Activated CD4-positive, CD25-positive, alpha-beta regulatory T cell treated with anti-CD3 and anti-CD28 coated beads, Interleukin-2, amount 50 U/mL, for 24 hours (primary cell): ENCODE data around the gene C16orf92.
A peak's percentile ranks its signal among the peaks of the same experiment; 100 is the strongest.
"Not testable (repeated sequence)": the region's sequence is repeated elsewhere in the genome, so short reads cannot be mapped to it uniquely, and the experiment has no call there.

ENCODE experiments used
- ATAC-seq, 2 donors: fragments of 150-1000 bp; cut with Tn5 transposase; one replicate each; pipeline ENCODE4 v1.10.0; 2021; ENCODE audit warnings: mild to moderate bottlenecking in 1 of 2, moderate library complexity in 1 of 2

C16orf92 gene

GRCh38 chr16:30027588-30028437, 4.8 kb downstream of the C16orf92 start:
- ATAC-seq = no peak

- no peak for ATAC-seq
Observed at GRCh38 chr16:30028438-30029076, 5.6 kb downstream of the C16orf92 start.

- ATAC-seq = no peak
Observed at GRCh38 chr16:30030011-30030685, 7.2 kb downstream of the C16orf92 start.

GRCh38 chr16:30030841-30031413, 7.9 kb downstream of the C16orf92 start, which contains the start of gene TLCD3B:
TLCD3B (minus strand) TSS chr16:30031271; CDS start chr16:30030527, 744 bp downstream.
- ATAC-seq = no peak

GRCh38 chr16:30031477-30031918, 8.5 kb downstream of the C16orf92 start:
- no peak for ATAC-seq

- ATAC-seq = peak; percentile 45 to 48
Observed at GRCh38 chr16:30032083-30032819, 9.3 kb downstream of the C16orf92 start.

GRCh38 chr16:30033270-30033669, 10.3 kb downstream of the C16orf92 start:
- peak; percentile 40 to 61 for ATAC-seq

- no peak for ATAC-seq
Observed at GRCh38 chr16:30040221-30040620, 17.2 kb downstream of the C16orf92 start.

DNA sequence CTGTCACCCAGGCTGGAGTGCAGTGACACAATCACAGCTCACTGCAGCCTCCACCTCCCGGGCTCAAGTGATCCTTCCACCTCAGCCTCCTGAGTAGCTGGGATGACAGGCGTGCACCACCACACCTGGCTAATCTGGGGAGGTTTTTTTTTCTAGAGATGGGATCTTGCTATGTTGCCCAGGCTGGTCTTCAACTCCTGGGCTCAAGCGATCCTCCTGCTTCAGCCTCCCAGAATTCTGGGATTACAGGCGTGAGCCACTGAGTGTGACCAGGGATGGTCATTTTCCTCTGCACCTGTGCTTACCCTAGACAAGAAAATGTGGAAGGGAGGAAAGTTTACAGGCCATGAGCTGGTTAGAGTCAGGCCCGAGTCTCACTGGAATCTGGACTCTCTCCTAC, 17.7 kb downstream of the C16orf92 start:
- not testable (repeated sequence) for ATAC-seq

DNA sequence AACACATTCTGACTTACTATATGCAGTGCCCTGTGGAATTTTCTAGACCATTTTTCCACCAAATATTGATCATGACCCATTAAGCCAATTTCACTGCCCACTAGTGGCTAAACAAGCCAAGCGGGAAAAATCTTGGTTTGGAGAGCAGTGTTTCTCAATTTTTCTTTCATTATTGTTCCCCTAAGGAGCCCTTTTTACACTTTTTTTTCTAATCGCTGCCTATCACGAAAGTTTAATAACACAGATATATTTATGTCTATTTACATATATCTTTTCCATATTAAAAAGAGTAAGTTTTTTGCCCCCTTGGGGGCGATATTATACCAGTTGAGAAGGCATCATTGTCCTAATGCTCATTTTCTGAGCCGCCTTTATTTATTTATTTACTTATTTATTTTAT, 18.8 kb downstream of the C16orf92 start:
- no peak for ATAC-seq

DNA sequence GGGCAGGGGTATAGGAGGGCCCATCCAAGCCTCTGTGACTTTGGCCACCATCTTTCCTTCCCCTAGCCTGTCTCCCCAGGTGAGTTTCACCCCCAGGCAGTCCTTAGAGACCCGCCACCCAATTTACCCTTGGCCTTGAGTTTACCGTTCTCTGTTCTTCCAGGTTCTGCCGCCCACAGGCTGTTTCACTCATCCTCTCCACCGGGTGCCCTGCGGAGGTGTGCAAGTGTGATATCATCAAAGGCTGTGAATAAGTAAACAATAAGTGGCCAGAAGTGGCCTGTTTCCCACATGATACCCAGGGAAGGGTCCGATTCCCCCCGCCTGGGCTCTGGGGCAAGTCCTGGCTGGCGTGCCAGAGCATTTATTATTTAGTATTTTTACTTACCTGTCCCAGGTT, 23.2 kb downstream of the C16orf92 start:
- ATAC-seq = no peak

- ATAC-seq = no peak
Observed at GRCh38 chr16:30046588-30046987, 23.6 kb downstream of the C16orf92 start.

GRCh38 chr16:30049871-30050270, 26.9 kb downstream of the C16orf92 start:
- no peak for ATAC-seq

DNA sequence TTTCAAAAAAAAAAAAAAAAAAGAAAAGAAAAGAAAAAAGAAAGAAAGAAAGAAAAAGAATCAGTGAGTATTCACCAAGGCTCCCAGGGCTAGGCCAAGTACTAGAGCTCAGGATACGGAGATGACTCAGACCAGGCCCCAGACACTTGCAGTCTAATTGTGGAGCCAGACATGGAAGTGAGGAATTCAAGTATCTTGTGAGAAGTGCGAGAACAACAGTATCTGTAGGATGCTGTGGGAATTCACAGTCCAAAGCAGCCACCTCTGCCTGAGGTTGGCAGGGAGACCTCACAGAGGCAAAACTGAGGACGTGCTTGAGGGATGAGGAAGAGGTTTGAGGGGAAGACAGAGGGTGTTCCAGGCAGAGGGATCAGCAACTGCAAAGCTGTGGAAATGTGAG, 28.5 kb downstream of the C16orf92 start:
- ATAC-seq = no peak

DNA sequence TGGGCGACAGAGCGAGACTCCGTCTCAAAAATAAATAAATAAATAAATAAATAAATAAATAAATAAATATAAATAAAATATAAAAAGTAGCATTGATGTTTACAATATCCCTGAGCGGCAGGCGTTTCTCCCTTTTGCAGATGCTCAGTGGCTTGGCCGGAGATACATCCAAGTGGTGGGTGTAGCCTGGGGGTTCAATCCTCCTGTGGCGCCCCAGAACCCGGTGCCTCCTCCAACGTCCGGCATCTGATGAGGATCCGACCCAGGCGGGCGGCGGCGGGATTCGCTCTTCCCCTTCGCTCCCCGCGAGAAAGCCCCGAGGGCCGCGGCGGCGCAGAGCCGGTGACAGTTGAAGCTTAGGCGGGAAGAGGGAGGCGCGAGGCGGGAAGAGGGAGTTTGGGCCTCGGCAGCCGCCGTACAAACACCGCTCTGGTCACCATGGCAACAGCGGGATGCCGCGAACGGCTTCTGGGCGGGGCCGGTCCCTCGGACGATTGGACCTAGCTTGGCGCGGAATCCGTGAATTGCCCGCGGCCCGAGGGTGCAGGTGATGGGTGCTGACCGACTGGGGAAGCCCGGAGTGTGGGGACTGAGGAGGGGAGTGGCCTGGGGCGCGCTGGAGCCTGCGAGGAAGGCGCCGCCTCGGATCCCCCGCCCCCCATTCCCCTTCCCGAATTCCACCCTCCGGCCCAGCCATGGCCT, 29.8 kb downstream of the C16orf92 start:
- peak; percentile 81 to 82 for ATAC-seq

- ATAC-seq = no peak
Observed at GRCh38 chr16:30053376-30054015, 30.5 kb downstream of the C16orf92 start.

DNA sequence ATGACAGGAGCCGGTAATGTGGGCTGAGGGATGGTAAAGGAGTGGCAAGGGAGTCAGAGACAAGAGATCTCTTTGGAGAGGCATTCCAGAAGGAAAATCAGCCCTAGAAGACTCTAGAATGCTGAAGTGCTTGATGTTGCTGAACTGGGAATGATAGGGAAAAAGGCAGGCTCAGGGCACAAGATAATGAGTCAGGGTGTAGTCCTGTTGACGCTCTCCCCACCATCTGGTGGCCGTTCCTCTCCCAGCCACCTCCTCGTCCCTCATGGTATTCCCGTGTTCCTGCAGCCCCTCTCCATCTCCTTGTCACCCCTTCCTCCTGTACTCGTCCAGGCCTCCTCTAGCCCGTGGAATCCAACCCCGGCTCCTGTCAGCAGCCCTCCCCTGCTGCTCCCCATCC, 31.5 kb downstream of the C16orf92 start:
- no peak for ATAC-seq

- ATAC-seq = peak; percentile 68 to 72
Observed at GRCh38 chr16:30054959-30055553, 32.1 kb downstream of the C16orf92 start.

DNA sequence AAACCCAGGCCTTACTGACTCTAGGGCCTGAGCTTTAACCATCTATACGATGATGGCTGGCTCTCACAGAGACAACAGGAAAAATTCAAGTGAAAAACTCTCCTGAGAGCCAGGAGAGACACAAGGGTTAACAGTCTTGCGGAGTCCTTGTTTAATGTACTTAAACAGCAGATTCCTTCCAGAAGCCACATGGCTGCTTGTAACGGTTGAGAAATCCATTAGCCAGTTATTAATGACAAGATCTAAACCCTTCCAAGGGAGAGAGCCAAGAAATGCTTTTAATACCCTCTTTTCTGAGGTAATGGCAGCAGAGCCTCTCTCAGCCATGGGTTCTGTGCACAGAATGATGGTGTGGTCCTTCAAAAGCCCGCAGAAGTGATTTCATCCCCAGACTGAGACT, 37.3 kb downstream of the C16orf92 start:
- no peak for ATAC-seq

DNA sequence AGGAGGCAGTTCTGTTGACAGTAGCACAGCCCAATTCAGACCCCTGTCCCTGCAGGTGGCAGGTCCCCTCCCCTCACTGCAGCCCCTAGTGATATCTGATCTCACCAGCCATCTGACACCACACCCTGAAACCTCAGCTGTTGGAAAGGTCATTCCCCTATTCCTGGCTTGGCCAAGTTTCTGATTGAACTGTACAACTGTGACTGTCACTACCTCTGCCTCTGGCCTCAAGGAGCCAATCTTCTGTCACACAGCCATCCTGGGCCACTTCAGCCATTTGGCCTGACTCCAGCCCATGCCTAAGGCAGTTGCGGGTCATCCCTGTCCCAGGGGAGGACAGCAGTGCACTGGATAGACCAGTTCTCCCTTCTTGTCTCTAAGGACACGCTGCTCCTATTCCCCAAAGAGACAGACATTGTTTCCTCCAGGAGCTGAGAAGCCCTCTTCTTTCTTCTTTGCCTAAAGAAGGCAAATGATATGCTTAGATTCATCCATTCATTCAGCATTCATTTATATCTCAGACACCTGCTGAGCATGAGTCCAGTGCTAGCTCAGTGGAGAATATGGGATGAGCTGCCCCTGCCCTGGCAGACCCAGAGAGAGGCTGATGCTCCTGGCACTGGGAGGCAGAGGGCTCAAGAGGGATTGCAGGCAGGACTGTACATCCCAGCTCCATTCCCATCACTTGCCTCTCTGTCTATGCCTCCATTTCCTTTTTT, 38.0 kb downstream of the C16orf92 start:
- no peak for ATAC-seq
